ENCODE measurements around the gene PCSK5.

PCSK5 gene

GRCh38 chr9:76166526-76166925 is 276.1 kb downstream of the PCSK5 start:
- TF ChIP-seq, protein P1, sequence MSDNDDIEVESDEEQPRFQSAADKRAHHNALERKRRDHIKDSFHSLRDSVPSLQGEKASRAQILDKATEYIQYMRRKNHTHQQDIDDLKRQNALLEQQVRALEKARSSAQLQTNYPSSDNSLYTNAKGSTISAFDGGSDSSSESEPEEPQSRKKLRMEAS (IDR thresholded peaks at IDR 0.05): no peak
- TF ChIP-seq, protein P2, sequence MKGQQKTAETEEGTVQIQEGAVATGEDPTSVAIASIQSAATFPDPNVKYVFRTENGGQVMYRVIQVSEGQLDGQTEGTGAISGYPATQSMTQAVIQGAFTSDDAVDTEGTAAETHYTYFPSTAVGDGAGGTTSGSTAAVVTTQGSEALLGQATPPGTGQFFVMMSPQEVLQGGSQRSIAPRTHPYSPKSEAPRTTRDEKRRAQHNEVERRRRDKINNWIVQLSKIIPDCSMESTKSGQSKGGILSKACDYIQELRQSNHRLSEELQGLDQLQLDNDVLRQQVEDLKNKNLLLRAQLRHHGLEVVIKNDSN (IDR thresholded peaks at IDR 0.05): no peak
- TF ChIP-seq NFIC (IDR thresholded peaks at IDR 0.05): no peak
- TF ChIP-seq CREB1 (IDR thresholded peaks at IDR 0.05; ENCODE audit: low read depth): no peak
- TF ChIP-seq YY1 (IDR thresholded peaks at IDR 0.05; ENCODE audit: low read depth): no peak
- TF ChIP-seq TEAD4 (IDR thresholded peaks at IDR 0.05): no peak
- no peak for TF ChIP-seq EP300 (IDR thresholded peaks at IDR 0.05; ENCODE audit: borderline replicate concordance)
- no peak for TF ChIP-seq EGR1 (IDR thresholded peaks at IDR 0.05)
- TF ChIP-seq RAD21 (IDR thresholded peaks at IDR 0.05; ENCODE audit: low read depth): no peak
- TF ChIP-seq FOXM1 (IDR thresholded peaks at IDR 0.05; ENCODE audit: borderline replicate concordance, low read depth): no peak
- no peak for TF ChIP-seq ZBTB7A (IDR thresholded peaks at IDR 0.05; ENCODE audit: low read depth)
- no peak for TF ChIP-seq TAF1 (IDR thresholded peaks at IDR 0.05; ENCODE audit: low read depth)
- TF ChIP-seq TCF12 (IDR thresholded peaks at IDR 0.05; ENCODE audit: low read depth): no peak
- no peak for TF ChIP-seq CEBPB (IDR thresholded peaks at IDR 0.05)
- TF ChIP-seq, protein P3, sequence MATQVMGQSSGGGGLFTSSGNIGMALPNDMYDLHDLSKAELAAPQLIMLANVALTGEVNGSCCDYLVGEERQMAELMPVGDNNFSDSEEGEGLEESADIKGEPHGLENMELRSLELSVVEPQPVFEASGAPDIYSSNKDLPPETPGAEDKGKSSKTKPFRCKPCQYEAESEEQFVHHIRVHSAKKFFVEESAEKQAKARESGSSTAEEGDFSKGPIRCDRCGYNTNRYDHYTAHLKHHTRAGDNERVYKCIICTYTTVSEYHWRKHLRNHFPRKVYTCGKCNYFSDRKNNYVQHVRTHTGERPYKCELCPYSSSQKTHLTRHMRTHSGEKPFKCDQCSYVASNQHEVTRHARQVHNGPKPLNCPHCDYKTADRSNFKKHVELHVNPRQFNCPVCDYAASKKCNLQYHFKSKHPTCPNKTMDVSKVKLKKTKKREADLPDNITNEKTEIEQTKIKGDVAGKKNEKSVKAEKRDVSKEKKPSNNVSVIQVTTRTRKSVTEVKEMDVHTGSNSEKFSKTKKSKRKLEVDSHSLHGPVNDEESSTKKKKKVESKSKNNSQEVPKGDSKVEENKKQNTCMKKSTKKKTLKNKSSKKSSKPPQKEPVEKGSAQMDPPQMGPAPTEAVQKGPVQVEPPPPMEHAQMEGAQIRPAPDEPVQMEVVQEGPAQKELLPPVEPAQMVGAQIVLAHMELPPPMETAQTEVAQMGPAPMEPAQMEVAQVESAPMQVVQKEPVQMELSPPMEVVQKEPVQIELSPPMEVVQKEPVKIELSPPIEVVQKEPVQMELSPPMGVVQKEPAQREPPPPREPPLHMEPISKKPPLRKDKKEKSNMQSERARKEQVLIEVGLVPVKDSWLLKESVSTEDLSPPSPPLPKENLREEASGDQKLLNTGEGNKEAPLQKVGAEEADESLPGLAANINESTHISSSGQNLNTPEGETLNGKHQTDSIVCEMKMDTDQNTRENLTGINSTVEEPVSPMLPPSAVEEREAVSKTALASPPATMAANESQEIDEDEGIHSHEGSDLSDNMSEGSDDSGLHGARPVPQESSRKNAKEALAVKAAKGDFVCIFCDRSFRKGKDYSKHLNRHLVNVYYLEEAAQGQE (IDR thresholded peaks at IDR 0.05; ENCODE audit: low read depth): no peak

- TF ChIP-seq NFIC (IDR thresholded peaks at IDR 0.05): no peak
- no peak for TF ChIP-seq YY1 (IDR thresholded peaks at IDR 0.05; ENCODE audit: low read depth)
- TF ChIP-seq, protein P2 (IDR thresholded peaks at IDR 0.05): no peak
- no peak for TF ChIP-seq TAF1 (IDR thresholded peaks at IDR 0.05; ENCODE audit: low read depth)
- TF ChIP-seq EGR1 (IDR thresholded peaks at IDR 0.05): no peak
- no peak for TF ChIP-seq TCF12 (IDR thresholded peaks at IDR 0.05; ENCODE audit: low read depth)
- no peak for TF ChIP-seq EP300 (IDR thresholded peaks at IDR 0.05; ENCODE audit: borderline replicate concordance)
- no peak for TF ChIP-seq FOXM1 (IDR thresholded peaks at IDR 0.05; ENCODE audit: borderline replicate concordance, low read depth)
- no peak for TF ChIP-seq CREB1 (IDR thresholded peaks at IDR 0.05; ENCODE audit: low read depth)
- TF ChIP-seq CEBPB (IDR thresholded peaks at IDR 0.05): no peak
Measured at GRCh38 chr9:76176171-76176570, 285.7 kb downstream of the PCSK5 start.

GRCh38 chr9:76177931-76178330 is 287.5 kb downstream of the PCSK5 start:
- TF ChIP-seq CEBPB (IDR thresholded peaks at IDR 0.05) (no peak), EP300 (IDR thresholded peaks at IDR 0.05; ENCODE audit: borderline replicate concordance) (no peak)

- TF ChIP-seq FOXM1 (IDR thresholded peaks at IDR 0.05; ENCODE audit: borderline replicate concordance, low read depth) (no peak), NFIC (IDR thresholded peaks at IDR 0.05) (no peak), EP300 (IDR thresholded peaks at IDR 0.05; ENCODE audit: borderline replicate concordance) (no peak), ZBTB7A (IDR thresholded peaks at IDR 0.05; ENCODE audit: low read depth) (no peak), CREB1 (IDR thresholded peaks at IDR 0.05; ENCODE audit: low read depth) (no peak), TCF12 (IDR thresholded peaks at IDR 0.05; ENCODE audit: low read depth) (no peak), CEBPB (IDR thresholded peaks at IDR 0.05) (no peak), EGR1 (IDR thresholded peaks at IDR 0.05) (no peak)
- TF ChIP-seq, protein P1 (IDR thresholded peaks at IDR 0.05): no peak
- TF ChIP-seq, protein P3 (IDR thresholded peaks at IDR 0.05; ENCODE audit: low read depth): no peak
- TF ChIP-seq, protein P2 (IDR thresholded peaks at IDR 0.05): no peak
Measured at GRCh38 chr9:76180541-76180940, 290.1 kb downstream of the PCSK5 start.

DNA sequence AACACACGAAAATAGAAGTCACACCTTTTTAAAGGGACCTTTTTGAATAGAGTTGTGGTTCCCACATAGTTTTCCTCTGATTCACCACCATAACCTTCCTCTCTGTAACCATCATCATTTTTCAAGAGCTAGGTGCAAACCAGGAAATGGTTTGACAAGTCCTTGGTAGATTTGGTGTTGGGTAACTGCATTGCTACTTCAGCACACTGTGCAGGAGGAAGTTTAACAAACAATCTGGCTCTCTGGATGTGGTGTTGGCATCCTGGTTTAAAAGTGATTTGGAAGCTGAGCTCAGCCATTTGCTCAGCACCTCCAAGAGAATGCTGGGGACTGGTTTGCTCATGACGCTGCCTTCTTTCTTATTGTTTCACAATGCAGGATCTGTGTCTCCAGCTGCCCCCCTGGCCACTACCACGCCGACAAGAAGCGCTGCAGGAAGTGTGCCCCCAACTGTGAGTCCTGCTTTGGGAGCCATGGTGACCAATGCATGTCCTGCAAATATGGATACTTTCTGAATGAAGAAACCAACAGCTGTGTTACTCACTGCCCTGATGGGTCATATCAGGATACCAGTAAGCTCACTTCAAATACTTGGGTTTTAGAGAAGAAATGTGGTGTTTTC is 290.7 kb downstream of the PCSK5 start:
- TF ChIP-seq RAD21 (IDR thresholded peaks at IDR 0.05; ENCODE audit: low read depth) (no peak), CEBPB (IDR thresholded peaks at IDR 0.05) (no peak), EP300 (IDR thresholded peaks at IDR 0.05; ENCODE audit: borderline replicate concordance) (no peak), NFIC (IDR thresholded peaks at IDR 0.05) (no peak), TEAD4 (IDR thresholded peaks at IDR 0.05) (no peak), CREB1 (IDR thresholded peaks at IDR 0.05; ENCODE audit: low read depth) (no peak), YY1 (IDR thresholded peaks at IDR 0.05; ENCODE audit: low read depth) (no peak), TAF1 (IDR thresholded peaks at IDR 0.05; ENCODE audit: low read depth) (no peak), ZBTB7A (IDR thresholded peaks at IDR 0.05; ENCODE audit: low read depth) (no peak), TCF12 (IDR thresholded peaks at IDR 0.05; ENCODE audit: low read depth) (no peak)
- TF ChIP-seq, protein P3 (IDR thresholded peaks at IDR 0.05; ENCODE audit: low read depth): no peak
- TF ChIP-seq, protein P2 (IDR thresholded peaks at IDR 0.05): no peak

Data from Ishikawa (cell line).